Astrocyte (in vitro differentiated cells and primary cell): Measurements from ENCODE around the gene CALHM4. TPM values are rescaled to one million over a fixed set of nuclear protein-coding genes. Genes with fewer than 3 reads are reported as not detected.

Source experiments
- DNase-seq: peaks from one replicate; pipeline ENCODE4 v3.0.0-alpha.2; 2010; ENCODE audit warnings: low read depth
- FAIRE-seq: peaks from 2 replicates; lab custom pipeline; 2011; peaks lifted over from hg19 to GRCh38; lab: Jason Lieb, UNC
- H2AFZ ChIP-seq: 2 replicates; pipeline ENCODE4 v1.6.0; 2012; ENCODE audit warnings: low read depth, low read length, inconsistent platforms
- H3K27ac ChIP-seq: 2 replicates; pipeline ENCODE4 v1.5.1; 2011; ENCODE audit warnings: low read depth, low read length, inconsistent platforms
- H3K27me3 ChIP-seq: 2 replicates; pipeline ENCODE4 v1.6.0; 2011; ENCODE audit warnings: low read length, inconsistent platforms; ENCODE audit not compliant: insufficient read depth
- H3K36me3 ChIP-seq: 2 replicates; pipeline ENCODE4 v1.5.1; 2011; ENCODE audit warnings: low read length, inconsistent platforms; ENCODE audit not compliant: insufficient read depth
- H3K4me1 ChIP-seq: 2 replicates; pipeline ENCODE4 v1.5.1; 2011; ENCODE audit warnings: low read length, inconsistent platforms; ENCODE audit not compliant: insufficient read depth
- H3K4me2 ChIP-seq: 2 replicates; pipeline ENCODE4 v1.6.0; 2012; ENCODE audit warnings: low read length, inconsistent platforms
- H3K4me3 ChIP-seq: 2 replicates; pipeline ENCODE4 v1.5.1; 2011; ENCODE audit warnings: low read depth, mild to moderate bottlenecking, low read length, inconsistent platforms; ENCODE audit not compliant: insufficient read depth
- H3K79me2 ChIP-seq: 2 replicates; pipeline ENCODE4 v1.6.0; 2012; ENCODE audit warnings: mild to moderate bottlenecking, low read length, inconsistent platforms; ENCODE audit not compliant: insufficient read depth
- H3K9ac ChIP-seq: 2 replicates; pipeline ENCODE4 v1.6.0; 2012; ENCODE audit warnings: mild to moderate bottlenecking, low read length, inconsistent platforms
- H3K9me3 ChIP-seq: 2 replicates; pipeline ENCODE4 v1.5.1; 2012; ENCODE audit warnings: low read depth, mild to moderate bottlenecking, low read length, inconsistent platforms; ENCODE audit not compliant: insufficient read depth
- H4K20me1 ChIP-seq: 2 replicates; pipeline ENCODE4 v1.6.0; 2012; ENCODE audit warnings: low read length, inconsistent platforms; ENCODE audit not compliant: insufficient read depth
- H3K27ac Mint-ChIP-seq: one replicate; pipeline ENCODE4 v1.8.0; 2021; ENCODE audit warnings: mild to moderate bottlenecking, mixed read lengths; ENCODE audit not compliant: unreplicated experiment
- H3K27me3 Mint-ChIP-seq: one replicate; pipeline ENCODE4 v1.8.0; 2021; ENCODE audit warnings: low read depth, mixed read lengths; ENCODE audit not compliant: unreplicated experiment
- H3K36me3 Mint-ChIP-seq: one replicate; pipeline ENCODE4 v1.8.0; 2021; ENCODE audit warnings: low read depth, mixed read lengths; ENCODE audit not compliant: unreplicated experiment
- H3K4me1 Mint-ChIP-seq: one replicate; pipeline ENCODE4 v1.8.0; 2021; ENCODE audit warnings: low read depth, mixed read lengths; ENCODE audit not compliant: unreplicated experiment
- H3K4me3 Mint-ChIP-seq: one replicate; pipeline ENCODE4 v1.8.0; 2021; ENCODE audit warnings: mild to moderate bottlenecking, moderate library complexity, mixed read lengths; ENCODE audit not compliant: unreplicated experiment
- H3K9me3 Mint-ChIP-seq: one replicate; pipeline ENCODE4 v1.8.0; 2021; ENCODE audit warnings: mild to moderate bottlenecking, mixed read lengths; ENCODE audit not compliant: unreplicated experiment
- EZH2 ChIP-seq: IDR thresholded peaks from 2 replicates; pipeline ENCODE4 v1.6.1; 2012; ENCODE audit warnings: mild to moderate bottlenecking, low read length, inconsistent platforms; ENCODE audit not compliant: insufficient read depth
- total RNA-seq: library from RNA; stranded (reverse); gene quantifications from 2 replicates; pipeline ENCODE4 v1.2.1, GENCODE V29; 2021
- TF ChIP-seq, protein P1 (sequence below): IDR thresholded peaks from 2 replicates; pipeline ENCODE4 v1.5.1; 2011; ENCODE audit warnings: low read depth, mild to moderate bottlenecking, inconsistent platforms, low read length, moderate library complexity; ENCODE audit not compliant: insufficient read depth

The CALHM4 gene
- total RNA-seq, 1 donor from 2014 or later = 0.20 TPM

DNA sequence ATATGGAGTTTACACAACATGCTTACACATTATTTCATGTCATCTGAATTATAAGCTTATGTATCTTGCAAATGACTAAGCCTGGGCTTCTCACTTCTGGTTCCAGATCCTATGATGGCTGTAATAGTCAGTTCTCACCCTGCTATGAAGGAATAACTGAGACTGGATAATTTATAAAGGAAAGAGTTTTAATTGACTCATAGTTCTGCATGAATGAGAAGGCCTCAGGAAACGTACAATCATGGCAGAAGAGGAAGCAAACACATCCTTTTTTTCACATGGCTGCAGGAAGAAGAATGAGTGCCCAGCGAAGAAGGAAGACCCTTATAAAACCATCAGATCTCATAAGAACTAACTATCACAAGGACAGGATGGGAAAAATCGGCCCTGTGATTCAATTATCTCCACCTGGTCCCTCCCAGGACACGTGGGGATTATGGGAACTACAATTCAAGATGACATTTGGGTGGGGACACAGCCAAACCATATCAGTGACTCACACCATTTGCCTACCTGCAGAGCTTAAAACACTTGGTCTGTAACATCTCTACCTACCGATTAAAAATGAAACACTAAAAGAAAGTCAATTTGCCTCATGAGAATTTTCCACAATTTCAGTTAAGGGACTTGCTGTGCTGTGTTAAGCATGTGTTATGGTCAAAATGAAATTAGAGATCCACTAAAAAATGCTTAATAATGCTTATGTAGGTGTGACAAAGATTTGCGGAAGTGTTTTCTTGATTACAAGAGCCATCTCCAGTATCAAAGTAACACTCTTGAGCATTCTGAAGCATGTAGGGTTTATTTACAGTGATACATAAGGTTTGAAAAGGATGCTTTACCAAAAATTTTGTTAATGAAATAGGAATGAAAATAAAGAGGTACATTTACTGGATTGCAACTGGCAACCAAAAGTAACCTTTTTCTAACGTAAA lies 15.5 kb downstream of the CALHM4 start:
- Histone ChIP-seq H3K4me2 (no peak overlapping the region), H3K4me3 (no peak overlapping the region), H3K27ac (no peak overlapping the region), H3K9me3 (no peaks in the 10 kb centered on the region), H3K4me1 (peaks cover 16% of the 10 kb centered on the region), H3K9ac (no peak overlapping the region), H4K20me1 (peaks cover 16% of the 10 kb centered on the region), H3K79me2 (peaks cover 41% of the 10 kb centered on the region), H3K36me3 (peaks cover 1% of the 10 kb centered on the region), H2AFZ (no peak overlapping the region), H3K27me3 (no peaks in the 10 kb centered on the region)
- FAIRE-seq = no peak
- Mint-ChIP-seq H3K27ac (no peak overlapping the region), H3K9me3 (no peaks in the 10 kb centered on the region), H3K4me3 (no peak overlapping the region), H3K4me1 (peaks cover 11% of the 10 kb centered on the region), H3K36me3 (no peaks in the 10 kb centered on the region), H3K27me3 (peaks cover 3% of the 10 kb centered on the region)
- DNase-seq = no peak
- TF ChIP-seq EZH2 = no peak
- TF ChIP-seq, protein P1, sequence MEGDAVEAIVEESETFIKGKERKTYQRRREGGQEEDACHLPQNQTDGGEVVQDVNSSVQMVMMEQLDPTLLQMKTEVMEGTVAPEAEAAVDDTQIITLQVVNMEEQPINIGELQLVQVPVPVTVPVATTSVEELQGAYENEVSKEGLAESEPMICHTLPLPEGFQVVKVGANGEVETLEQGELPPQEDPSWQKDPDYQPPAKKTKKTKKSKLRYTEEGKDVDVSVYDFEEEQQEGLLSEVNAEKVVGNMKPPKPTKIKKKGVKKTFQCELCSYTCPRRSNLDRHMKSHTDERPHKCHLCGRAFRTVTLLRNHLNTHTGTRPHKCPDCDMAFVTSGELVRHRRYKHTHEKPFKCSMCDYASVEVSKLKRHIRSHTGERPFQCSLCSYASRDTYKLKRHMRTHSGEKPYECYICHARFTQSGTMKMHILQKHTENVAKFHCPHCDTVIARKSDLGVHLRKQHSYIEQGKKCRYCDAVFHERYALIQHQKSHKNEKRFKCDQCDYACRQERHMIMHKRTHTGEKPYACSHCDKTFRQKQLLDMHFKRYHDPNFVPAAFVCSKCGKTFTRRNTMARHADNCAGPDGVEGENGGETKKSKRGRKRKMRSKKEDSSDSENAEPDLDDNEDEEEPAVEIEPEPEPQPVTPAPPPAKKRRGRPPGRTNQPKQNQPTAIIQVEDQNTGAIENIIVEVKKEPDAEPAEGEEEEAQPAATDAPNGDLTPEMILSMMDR = no peak

DNA sequence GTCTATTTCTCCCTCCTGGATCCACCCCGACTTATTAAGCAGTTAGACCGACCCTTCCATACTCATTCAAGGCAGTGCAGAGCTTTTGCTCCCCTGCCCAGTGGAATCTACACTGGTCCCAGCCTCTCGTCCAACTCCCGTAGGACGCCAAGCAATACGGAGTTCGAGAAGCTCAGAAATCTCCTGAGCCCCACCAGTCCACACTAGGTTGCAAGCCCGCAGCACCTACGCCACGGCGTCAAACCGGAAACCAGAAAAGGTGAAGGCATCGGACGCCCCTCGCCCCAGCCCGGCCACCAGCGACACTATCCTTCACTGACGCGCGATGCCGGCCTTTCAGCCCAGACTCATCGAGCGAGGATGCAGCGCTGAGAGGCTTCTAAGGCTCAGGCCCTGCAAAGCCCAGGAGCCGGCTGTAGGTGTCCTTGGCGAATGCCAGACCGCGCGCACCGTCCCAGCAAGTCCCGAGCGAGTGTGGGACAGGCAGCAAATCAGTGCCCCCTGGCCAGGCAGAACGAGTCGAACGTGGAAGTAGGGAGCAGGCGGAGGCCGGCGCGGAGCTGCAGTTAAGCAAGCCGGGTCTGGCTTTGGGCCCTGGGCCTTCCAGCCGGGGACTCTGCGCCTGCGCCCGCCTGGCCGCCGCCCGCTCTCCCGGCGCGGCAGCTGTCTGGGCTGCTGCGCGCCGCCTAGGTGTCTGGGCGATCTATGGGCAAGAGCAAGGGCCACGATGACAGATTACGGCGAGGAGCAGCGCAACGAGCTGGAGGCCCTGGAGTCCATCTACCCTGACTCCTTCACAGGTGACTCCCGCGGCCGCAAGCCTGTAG lies 17.5 kb downstream of the CALHM4 start, which contains the start of gene RWDD1:
Gene RWDD1, plus strand, starts transcription at position 649 of the 827 bp plus-strand sequence. Its CDS starts 79 bp downstream, at position 728.
- Mint-ChIP-seq H3K9me3 (no peaks in the 10 kb centered on the region), H3K36me3 (peaks cover 3% of the 10 kb centered on the region), H3K27me3 (peaks cover 3% of the 10 kb centered on the region), H3K4me3 (peak within 1 kb of the TSS; percentile 99), H3K27ac (peak within 1 kb of the TSS; percentile 97), H3K4me1 (peaks cover 6% of the 10 kb centered on the region)
- DNase-seq (peak; percentile 100), FAIRE-seq (no peak)
- Histone ChIP-seq H3K27me3 (no peaks in the 10 kb centered on the region), H3K79me2 (peaks cover 61% of the 10 kb centered on the region), H3K4me1 (peaks cover 6% of the 10 kb centered on the region), H3K4me3 (peak within 1 kb of the TSS; percentile 99), H3K4me2 (peak within 1 kb of the TSS; percentile 86), H3K9ac (peak within 1 kb of the TSS; percentile 98), H4K20me1 (peaks cover 23% of the 10 kb centered on the region), H2AFZ (peak within 1 kb of the TSS; percentile 90), H3K9me3 (no peaks in the 10 kb centered on the region), H3K36me3 (peaks cover 4% of the 10 kb centered on the region), H3K27ac (peak within 1 kb of the TSS; percentile 90)
- no peak for TF ChIP-seq EZH2
- TF ChIP-seq, protein P1 = no peak
